NCI-H446 (cell line): ENCODE measurements around the gene ALOX12B.

ENCODE experiments used
- DNase-seq, 2 experiments: peaks; one replicate each; lab custom pipeline; 2025; lab: John Stamatoyannopoulos, UW

Gene ALOX12B

DNA sequence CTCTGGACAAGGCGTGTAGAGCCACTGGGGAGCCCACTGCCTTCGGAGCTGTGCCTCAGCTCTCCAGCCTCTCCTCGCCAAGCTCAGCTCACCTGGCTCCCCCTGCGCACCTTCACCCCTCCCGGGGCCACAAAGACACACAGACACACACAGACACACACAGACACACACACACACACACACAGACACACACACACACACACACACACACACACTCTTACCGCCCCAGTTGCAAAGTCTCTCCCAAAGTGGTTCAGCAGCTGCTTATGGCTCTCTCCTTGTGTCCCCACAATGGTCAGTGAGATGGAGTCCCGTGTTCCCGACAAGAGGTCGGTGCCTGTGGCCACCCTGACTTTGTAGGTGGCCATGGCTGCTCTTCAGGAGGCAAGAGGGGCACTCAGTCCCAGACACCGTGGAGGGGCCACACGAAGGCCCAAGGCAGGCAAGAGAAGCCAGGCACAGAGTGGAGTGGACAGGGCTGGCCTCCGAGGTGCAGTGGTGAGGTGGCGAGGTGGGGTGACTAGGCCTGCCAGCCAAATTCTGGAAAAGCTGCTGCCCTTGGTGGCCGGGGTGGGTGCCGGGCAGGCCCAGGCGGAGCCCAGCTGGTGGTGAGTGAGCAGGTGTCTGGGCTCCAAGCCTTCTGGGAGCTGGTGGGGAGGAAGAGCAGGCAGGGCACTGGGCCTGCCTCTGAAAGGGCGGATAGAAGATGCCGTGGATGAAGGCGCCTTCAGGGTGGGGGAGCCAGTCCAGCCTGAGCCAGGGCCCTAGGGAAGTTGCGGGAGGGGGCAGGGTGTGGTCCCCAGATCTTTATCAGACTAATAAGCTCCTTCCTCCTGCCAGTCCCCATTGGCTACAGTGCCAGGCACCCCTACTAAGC is at the start of gene ALOX12B:
Gene ALOX12B, minus strand, starts transcription at position 642 of the 877 bp plus-strand sequence. Its CDS starts 274 bp downstream, at position 368.
- DNase-seq = no peak

DNA sequence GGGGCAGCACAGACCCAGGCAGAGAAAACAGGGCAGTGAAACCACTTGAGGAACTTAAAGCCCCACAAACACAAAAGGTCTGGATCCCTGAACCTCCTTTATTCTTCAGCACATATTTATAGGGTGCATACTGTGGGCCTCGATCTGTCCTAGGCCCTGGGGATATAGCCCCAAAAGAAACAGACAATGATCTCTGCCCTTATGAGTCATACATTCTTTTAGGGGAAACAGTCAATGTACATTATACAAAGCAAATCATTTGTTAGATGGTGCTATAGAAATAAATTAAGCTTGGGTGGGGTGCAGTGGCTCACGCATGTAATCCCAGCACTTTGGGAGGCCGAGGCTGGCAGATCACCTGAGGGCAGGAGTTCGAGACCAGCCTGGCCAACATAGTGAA is 46.4 kb upstream of the ALOX12B start:
- no peak for DNase-seq

DNA sequence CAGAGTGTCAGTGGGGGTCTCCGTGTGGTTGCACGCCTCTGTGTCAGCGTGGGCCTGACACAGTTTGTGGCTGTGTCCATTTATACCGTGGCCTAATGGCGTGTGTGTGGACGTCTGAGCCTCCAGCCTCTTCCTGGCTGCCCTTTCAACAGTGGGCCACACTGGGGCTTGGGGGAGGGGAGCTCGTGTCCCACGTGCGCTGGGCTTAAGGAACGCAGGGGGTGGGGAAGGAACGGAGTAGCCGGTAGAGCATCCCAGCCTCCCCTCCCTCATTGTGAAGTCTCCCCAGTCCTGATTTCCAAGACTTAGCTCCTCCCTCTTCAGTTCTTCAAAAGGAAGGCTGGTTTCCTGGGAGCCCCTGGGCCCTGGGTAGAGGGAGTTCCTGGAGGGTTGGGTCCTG is 45.9 kb upstream of the ALOX12B start:
- DNase-seq = no peak

DNA sequence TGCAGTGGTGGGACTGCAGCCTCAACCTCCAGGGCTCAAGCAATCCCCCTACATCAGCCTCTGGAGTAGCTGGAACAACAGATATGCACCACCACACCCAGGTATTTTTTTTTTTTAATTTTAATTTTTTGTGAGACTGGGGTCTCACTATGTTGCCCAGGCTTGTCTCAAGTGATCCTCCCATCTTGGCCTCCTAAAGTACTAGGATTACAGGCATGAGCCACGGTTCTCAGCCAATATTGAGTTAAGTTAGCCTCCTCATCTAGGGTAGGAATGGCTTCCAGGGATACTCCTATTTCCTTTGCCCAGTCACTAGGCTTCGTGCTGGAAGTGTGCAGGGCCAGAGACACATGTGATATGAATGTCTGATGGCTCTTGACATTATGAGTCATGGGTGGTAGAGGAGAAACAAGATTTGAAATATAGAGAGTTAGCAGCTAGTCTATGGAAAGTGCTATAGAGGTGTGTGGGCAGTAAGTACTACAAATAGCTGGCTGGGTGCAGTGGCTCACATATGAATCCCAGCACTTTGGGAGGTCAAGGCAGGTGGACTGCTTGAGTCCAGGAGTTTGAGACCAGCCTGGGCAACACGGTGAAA is 44.4 kb upstream of the ALOX12B start:
- DNase-seq = no peak

DNA sequence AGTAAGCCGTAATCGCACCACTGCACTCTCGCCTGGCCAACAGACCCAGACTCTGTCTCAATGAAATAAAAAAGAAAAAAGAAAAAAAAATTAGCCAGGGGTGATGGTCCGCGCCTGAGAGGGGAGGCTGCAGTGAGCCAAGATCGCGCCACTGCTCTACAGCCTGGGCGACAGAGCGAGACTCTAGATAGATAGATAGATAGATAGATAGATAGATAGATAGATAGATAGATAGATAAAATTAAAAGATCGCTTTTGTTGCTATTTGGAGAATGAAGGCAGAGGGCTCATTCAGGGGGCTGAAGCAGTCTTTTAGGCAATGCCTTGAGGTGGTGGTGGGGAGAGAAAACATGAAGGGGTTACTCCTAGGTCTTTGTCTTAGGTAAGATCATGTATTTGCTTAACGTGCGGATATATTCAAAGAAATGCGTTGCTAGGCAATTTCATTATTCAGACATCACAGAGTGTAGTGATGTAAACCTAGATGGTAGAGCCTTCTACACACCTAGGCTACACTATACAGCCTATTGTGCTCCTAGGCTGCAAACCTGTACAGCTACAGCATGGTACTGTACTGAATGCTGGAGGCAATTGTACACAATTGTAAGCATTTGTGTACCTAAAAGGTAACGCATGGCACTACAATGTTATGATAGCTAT is 40.7 kb upstream of the ALOX12B start:
- no peak for DNase-seq

DNA sequence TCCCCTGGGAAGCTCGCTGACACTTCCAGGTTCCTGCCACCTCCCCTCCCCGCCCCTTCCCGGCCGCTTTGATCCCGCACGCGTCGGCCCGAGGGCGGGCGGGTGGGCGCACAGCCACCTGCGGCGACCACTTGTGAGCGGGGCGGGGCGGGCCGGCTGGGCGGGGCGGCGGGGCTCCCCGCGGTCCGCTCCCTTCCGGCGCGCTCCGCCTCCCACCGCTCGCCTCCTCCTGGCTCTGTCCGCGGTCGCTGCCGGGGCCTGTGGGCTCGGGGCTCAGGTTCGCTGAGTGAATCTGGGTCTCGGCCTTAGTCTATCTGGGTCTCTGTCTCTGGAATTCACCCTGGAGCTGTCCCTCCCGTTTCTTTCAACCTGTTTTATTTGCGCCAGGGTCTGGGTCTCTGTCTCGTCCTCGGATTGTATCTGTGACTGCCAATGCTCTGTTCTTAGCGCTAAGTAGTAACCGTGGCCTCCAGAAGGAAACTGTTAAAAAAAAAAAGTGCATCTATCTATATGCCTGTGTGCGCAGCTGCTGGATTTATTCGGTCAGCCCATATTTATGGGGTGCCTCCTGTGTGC is 39.1 kb upstream of the ALOX12B start:
- DNase-seq = peak in 1 of 2 experiments; percentile 44

DNA sequence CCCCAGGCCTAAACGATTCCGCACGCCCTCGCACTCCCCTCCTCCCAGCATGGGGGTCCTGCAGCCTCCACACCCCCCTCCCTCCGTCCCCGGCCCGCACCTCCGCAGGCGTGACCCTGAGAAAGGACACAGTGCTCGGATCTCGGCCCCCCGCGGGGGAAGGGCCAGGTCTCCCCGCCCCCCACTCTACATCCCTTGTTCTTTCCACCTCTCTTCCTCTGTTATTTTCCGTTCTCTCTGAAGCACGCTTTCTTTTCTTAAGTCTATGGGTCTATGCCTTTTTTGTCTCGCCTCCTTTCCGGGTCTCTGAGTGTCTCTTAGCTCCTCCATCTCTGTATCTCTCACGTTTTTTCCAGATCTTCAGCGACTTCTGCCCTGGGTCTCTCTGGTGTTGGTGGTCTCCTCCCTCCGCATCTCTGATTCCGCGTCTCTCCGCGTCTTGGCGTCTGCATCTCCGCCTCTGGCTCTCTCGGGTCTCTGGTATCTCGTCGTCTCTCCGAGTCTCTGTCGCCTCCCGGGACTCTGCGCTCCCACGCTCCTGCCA is 38.5 kb upstream of the ALOX12B start:
- no peak for DNase-seq

DNA sequence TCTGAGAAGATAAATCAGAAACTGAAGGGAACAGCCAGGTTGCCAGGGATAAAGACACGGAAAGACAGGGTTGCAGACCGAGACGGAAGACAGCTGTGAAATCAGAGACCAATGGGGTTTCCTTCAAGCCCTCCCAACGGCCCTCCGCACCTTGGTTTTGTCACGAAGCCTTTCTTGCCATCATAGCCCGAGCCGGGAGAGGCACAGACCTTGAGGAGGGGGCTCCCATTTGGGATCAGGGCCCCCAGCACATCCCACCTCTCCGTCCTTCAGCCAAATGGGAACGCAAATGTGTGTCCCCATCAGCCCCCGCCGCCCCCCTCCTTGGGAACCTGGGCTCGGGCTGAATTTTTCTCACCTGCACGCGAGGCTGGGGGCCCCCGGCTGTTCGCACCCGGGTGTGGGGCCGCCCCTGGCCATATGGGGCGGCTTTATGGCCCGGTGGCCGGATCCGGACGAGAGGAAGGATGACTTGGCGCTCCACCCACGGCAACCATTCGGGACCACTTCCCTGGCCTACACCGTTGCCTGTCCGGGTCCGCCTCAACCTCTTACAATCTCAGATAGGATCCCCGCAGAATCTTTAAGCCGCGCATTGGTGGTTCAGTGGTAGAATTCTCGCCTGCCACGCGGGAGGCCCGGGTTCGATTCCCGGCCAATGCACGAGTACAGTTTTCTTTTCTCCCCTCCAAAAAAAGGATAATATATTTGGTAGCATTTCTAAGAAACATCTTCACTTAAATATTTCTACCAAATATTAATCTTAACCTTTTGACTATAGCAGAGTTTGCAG is 37.8 kb upstream of the ALOX12B start:
- DNase-seq = peak; percentile 79 to 84

DNA sequence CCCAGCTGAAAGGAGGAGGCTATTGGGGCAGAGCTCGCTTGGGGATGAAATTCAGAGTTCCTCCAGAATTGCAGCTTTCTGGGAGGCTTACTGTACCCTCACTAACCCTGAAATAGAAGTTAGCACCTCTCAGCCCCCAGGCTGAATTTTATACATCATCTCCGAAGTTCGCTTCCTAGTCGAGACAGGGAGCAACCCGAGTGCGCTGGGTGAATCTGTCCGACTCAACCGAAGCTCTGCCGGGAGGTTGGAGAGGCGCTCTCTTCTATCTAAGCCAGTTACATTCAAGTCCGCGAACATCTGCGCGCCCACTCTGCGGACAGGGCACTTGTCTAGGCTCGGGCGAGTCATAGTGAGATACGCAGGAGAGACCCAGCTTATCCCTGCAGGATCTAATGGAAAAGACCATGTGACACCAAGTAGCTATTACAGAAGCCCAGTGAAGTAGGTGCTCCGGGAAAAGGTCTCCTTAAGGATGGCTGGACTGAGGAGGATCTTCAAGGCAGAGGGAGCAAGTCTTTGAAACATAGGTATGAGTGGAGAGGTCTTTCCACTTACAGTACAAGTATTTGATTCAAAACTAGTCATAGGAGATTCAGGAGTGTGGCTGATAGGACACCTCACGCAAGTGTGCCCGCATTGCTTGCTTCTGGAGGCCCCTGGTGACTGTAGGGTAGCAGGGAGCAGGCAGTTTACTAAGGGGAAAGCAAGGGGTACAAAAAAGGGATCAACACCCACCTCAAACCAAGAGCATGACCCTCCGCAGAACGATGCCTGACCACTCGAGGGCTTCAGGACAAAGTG is 37.0 kb upstream of the ALOX12B start:
- DNase-seq = no peak

DNA sequence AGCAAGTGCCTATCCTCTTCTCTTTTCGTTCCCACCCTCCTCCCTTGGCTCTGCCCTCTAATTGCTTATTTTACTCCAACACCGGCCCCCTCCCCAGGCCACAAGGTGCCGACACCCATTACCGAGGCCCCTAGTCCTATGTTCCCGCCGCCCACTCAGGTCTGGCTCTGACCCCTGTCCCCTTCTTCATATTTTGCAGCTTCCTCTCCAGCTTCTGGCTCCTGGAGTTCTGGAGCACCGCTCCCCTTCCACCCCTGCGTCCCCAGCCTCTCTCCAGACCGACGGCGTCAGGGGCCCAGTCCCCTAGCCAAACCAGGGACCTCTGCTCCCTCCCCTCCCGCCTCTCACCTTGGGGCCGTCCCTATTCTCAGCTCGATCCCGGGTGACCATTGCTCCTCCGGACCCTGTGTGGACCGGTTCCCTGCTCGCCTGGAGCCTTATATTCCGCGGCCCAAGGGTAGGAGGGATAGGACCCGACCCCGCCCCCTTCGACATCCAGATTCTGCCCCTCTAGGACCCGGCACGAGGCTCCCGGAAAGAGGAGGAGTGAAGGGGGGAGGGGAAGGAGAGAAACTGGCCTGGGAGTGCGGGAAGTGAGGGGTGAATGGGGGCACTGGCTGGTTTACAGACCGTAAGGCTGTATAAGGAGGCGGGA is 36.3 kb upstream of the ALOX12B start, which contains the start of gene HES7:
Gene HES7, minus strand, starts transcription at position 412 of the 655 bp plus-strand sequence. Its CDS starts 22 bp downstream, at position 390.
- DNase-seq = peak in 1 of 2 experiments; percentile 57

DNA sequence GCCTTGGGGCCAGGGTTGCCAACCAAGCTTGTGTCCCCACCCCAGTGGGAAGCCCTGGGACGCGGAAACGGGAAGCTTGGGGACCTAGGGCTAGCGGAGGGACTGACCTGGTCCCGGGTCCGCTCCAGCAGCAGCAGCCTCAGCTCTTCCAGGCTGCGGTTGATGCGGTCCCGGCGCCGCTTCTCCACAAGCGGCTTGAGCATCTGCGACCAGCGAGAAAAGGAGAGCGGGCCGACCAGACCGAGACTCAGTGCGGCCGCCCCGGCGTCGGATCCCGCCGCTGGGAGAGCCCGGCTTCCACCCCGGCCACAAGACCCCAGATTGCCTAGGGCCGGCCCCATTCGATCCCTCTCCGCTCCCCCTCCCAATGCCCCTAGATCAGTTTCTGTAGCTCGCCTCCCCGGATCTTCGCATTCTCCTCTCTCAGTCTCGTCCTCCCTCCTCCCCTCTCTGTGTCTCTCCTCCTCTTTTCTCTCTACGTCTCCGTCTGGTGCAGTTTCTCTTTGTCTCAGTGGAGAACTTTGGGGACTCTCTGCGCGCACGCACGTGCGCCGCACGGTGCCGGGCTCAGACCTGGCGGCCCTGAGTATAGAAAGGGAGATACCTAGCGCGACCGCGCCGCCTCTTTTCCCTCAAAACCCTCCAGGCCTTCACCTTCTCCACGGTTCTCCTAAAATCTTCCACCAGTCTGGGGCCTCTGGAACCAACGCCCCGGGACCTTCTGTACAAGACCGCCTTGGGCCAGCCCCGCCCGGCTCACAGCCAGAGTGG is 35.6 kb upstream of the ALOX12B start:
- DNase-seq = no peak

DNA sequence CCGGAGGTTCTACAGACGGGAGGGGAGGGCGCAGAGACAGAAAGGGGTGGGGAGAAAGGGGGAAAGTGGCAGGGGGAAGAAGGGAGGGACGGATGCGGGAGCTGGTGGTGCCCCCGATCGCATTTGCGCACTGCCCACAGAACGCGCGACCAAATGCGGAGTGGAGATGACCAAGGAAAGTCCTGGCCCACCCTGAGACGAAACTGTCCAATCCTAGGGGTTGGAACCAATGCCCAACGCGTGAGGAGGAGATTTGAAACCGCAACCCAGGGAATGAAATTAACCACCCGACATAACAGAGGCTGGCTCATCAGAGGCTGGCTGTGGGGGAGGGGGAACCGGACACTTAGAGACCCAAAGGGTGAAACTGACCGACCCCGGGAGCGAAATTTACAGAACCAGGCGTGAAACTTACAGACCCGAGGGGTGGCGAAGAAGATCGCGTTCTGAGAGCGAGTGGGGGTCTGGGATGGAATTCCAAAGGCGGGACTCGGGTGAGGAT is 35.0 kb upstream of the ALOX12B start:
- no peak for DNase-seq

DNA sequence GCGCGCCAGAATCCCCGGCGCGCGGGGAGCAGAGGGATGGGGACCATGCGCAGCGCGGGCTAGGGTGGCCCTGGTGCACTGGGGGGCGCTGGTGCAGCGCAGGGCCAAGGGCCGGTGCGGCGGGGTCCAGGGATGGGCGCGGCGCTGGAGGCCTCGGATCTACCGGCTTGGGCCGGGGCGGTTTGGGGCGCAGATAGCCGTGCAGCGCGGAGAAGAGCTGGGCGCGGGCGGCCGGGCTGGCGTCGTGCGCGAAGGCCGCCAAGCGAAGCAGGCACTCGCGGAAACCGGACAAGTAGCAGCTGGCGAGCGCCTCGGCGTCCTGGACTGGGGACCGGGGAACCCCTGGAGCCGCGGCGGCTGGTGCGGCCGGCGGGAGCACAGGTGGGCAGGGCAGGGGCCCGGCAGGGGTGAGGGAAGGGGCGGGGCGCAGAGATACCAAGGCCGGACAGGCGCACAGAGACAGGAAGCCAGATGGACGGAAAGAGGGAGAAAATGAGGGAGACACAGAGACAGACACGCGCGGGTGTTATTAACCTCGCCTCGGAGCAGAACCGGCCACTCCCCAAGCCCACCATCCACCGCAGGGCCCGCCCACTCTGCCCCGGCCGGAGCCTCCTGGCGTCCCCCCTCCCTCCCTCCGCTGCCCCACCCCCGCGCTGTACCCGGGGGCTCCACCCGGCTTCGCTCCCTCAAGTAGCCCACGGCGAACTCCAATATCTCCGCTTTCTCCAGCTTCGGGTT is 34.3 kb upstream of the ALOX12B start:
- peak in 1 of 2 experiments; percentile 67 for DNase-seq

DNA sequence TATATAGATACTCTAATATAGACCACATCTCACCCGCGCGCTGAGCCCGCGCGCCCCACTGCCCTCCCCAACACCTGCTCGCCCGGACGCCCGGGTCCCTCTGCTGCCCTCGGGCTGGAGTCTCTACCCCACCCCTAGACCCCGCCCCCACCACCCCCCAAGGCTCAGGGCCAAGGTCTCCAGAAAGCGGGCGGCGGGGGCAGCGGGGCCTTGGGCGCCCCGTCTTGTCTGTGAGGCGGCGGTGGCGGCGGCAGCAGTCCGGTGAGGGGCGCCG is 33.8 kb upstream of the ALOX12B start:
- DNase-seq = no peak

DNA sequence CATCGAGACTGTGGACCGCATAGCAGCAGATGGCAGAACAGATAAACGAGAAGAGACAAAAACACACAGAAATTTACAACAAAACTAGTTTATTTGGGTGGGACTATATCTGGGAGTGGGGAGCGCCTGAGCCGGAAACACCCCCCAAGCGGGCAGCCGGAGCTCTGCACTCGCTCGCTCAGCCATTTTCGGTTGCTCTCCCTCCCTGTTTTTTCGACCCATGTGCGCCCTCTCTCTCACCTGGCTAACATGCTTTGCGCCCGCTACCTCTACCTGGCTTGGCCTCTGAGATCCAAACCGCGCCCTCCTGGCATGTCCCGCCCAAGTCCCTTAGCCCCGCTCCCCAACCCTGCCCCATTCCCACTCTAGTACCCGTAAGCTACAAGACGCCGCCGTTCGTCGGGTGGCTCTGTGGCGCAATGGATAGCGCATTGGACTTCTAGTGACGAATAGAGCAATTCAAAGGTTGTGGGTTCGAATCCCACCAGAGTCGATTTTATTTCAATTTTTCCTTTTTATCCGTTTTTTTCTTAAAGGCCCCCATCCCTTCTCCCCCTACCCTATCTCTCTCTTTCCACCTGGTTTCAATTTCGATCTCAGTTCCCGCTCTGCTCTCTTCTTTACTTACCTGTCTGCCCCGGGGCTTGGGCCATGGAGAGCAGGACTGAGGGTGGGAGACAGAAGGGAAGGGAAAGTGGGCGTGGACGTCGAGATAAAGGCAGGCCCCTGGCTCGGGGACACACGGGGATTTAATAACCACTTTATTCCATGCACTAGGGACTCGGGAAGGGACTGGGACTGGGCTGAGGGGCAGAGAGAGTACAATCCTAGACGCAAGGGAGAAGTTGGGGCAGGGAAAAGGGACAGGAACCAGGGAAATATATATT is 33.2 kb upstream of the ALOX12B start:
- peak; percentile 74 to 84 for DNase-seq

DNA sequence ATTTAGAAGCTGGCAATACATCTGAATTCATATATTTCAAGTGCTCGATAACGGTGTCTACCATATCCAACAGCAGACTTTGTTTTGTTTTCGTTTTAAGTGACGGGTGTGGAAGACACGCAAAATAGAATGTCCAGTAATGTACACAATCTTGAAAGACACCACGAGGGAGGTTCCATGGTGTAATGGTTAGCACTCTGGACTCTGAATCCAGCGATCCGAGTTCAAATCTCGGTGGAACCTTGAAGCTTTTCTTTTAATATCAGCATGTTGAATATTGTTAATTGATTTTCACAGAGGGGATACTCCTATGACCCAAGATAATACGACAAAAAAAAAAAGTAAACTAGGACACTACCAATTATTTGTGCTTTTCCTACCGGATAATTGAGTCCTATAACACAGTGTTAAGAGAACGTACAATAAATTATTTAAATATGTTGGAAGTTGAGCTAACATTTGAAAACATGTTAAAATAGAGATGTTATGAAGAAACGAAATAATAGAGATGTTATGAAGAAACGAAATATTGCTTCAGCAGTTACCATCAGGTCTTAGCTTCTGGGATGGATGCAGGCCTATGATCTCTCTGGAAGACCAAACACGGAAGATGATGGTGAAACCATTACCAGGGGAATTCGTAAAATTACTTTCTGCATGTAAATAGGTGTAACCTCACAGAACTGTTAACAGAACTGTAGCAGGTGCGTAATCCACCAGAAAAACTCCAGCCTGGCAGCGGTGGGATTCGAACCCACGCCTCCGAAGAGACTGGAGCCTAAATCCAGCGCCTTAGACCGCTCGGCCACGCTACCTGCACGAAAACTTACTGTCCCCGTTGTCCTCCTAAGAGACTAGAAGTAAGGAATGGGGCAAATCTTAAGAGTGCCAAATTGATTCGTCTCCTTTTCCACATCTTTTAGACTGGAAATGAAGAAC is 32.3 kb upstream of the ALOX12B start:
- DNase-seq = peak; percentile 93 to 94
